22Rv1 (cell line): ENCODE measurements around the gene FGF21.

Source experiments
- CTCF ChIP-seq: fragments of 450-650 bp; IDR thresholded peaks from 2 replicates; pipeline ENCODE4 v1.5.1; 2017; ENCODE audit warnings: mild to moderate bottlenecking
- ZFX ChIP-seq: fragments of 450-650 bp; IDR thresholded peaks from 2 replicates; pipeline ENCODE4 v1.6.1; 2017; ENCODE audit warnings: antibody characterized with exemption, borderline replicate concordance

- TF ChIP-seq CTCF: no peak
- no peak for TF ChIP-seq ZFX
Measured at GRCh38 chr19:48716562-48717291, 38.6 kb upstream of the FGF21 start.
